A549 (cell line): ENCODE results near the gene PSMB5. TPM values are rescaled to one million over a fixed set of nuclear protein-coding genes. Genes with fewer than 3 reads are reported as not detected.

ENCODE experiments used
- ATAC-seq, 2 experiments: fragments of 200-7000 bp in 1 of 2; fragments of >200 bp in 1 of 2; cut with Nextera tagmentation in 1 of 2; cut with Tn5 transposase in 1 of 2; 3 replicates each; pipeline versions ENCODE4 v1.8.0 to v1.9.1; 2018 to 2020; ENCODE audit warnings: mild to moderate bottlenecking in 1 of 2, moderate library complexity in 1 of 2
- CTCF ChIA-PET: fragments of 300-600 bp; sonication (Branson Sonifier 250); formaldehyde crosslinking; extraction: SDS; loops from one replicate; lab custom pipeline; 2021; ENCODE audit warnings: antibody characterized with exemption, inconsistent platforms; lab: Yijun Ruan, JAX
- POLR2A ChIA-PET: fragments of 350-600 bp; formaldehyde crosslinking; extraction: SDS; loops from one replicate; lab custom pipeline; 2021; ENCODE audit warnings: antibody characterized with exemption, inconsistent platforms; lab: Yijun Ruan, JAX
- DNase-seq, 2 experiments: peaks; one replicate each; pipeline versions ENCODE4 v3.0.0 to v3.0.0-alpha.2; 2011 to 2016; ENCODE audit warnings: low read depth in 1 of 2, low spot score in 1 of 2
- FAIRE-seq: peaks from 2 replicates; lab custom pipeline; 2011; peaks lifted over from hg19 to GRCh38; lab: Jason Lieb, UNC
- H3K27ac ChIP-seq, 2 experiments: fragments of >200 bp; sonication (Bioruptor Twin); formaldehyde crosslinking; 3 replicates each; pipeline ENCODE4 v1.5.1; 2016 to 2017
- H3K4me1 ChIP-seq: fragments of >200 bp; sonication (Bioruptor Twin); formaldehyde crosslinking; 3 replicates; pipeline ENCODE4 v1.6.1; 2016
- H3K4me2 ChIP-seq: fragments of >200 bp; sonication (Bioruptor Twin); formaldehyde crosslinking; 3 replicates; pipeline ENCODE4 v1.6.1; 2016
- H3K4me3 ChIP-seq: fragments of >200 bp; sonication (Bioruptor Twin); formaldehyde crosslinking; 3 replicates; pipeline ENCODE4 v1.5.1; 2016
- H3K9me3 ChIP-seq: fragments of >200 bp; sonication (Bioruptor Twin); formaldehyde crosslinking; 3 replicates; pipeline ENCODE4 v1.6.1; 2016
- CBX8 ChIP-seq: fragments of 200-600 bp; sonication (generic); IDR thresholded peaks from 2 replicates; pipeline ENCODE4 v1.6.1; 2016
- CHD2 ChIP-seq: fragments of 150-350 bp; IDR thresholded peaks from 2 replicates; pipeline ENCODE4 v1.6.1; 2014; ENCODE audit warnings: low read length; ENCODE audit not compliant: partially characterized antibody
- CTCF ChIP-seq: fragments of >200 bp; sonication (Bioruptor Twin); formaldehyde crosslinking; IDR thresholded peaks from 3 replicates; pipeline ENCODE4 v1.5.1; 2016
- FOSB ChIP-seq: fragments of 250-450 bp; sonication (Bioruptor Pico); IDR thresholded peaks from 2 replicates; pipeline ENCODE4 v1.5.0; 2020; ENCODE audit warnings: mild to moderate bottlenecking, moderate library complexity
- FOSL2 ChIP-seq, 2 experiments: fragments of 450-650 bp in 1 of 2; fragments of >200 bp in 1 of 2; sonication (Bioruptor Twin) in 1 of 2; formaldehyde crosslinking; IDR thresholded peaks; 2 replicates each; pipeline versions ENCODE4 v1.5.0 to v1.6.1; 2016 to 2020; ENCODE audit warnings: mild to moderate bottlenecking in 1 of 2, moderate library complexity in 1 of 2
- HMGXB4 ChIP-seq: fragments of 250-450 bp; sonication (Bioruptor Pico); IDR thresholded peaks from 2 replicates; pipeline ENCODE4 v1.5.0; 2021; ENCODE audit warnings: mild to moderate bottlenecking, moderate library complexity, borderline replicate concordance
- KDM1A ChIP-seq: fragments of 200-600 bp; sonication (generic); IDR thresholded peaks from 2 replicates; pipeline ENCODE4 v1.6.1; 2016; ENCODE audit warnings: low read depth, mild to moderate bottlenecking
- MAZ ChIP-seq: fragments of 150-350 bp; IDR thresholded peaks from 2 replicates; pipeline ENCODE4 v1.6.1; 2014; ENCODE audit warnings: antibody characterized with exemption, low read depth, low read length, borderline replicate concordance
- NFE2L2 ChIP-seq: fragments of 150-350 bp; conservative IDR thresholded peaks from 2 replicates; pipeline ENCODE4 v1.6.1; 2014; ENCODE audit warnings: low read length
- PBX3 ChIP-seq: IDR thresholded peaks from 2 replicates; pipeline ENCODE4 v1.6.1; 2012
- PHF8 ChIP-seq: fragments of 200-600 bp; sonication (generic); IDR thresholded peaks from 2 replicates; pipeline ENCODE4 v1.6.1; 2016; ENCODE audit warnings: low read depth, mild to moderate bottlenecking, antibody characterized with exemption, moderate library complexity, borderline replicate concordance
- POLR2A ChIP-seq: IDR thresholded peaks from 2 replicates; pipeline ENCODE4 v1.6.1; 2012; ENCODE audit warnings: mild to moderate bottlenecking, low read length
- RAD21 ChIP-seq, 2 experiments: fragments of >200 bp in 1 of 2; sonication (Bioruptor Twin) in 1 of 2; formaldehyde crosslinking in 1 of 2; IDR thresholded peaks in 1 of 2; conservative IDR thresholded peaks in 1 of 2; 2 replicates in 1 of 2; 3 replicates in 1 of 2; pipeline ENCODE4 v1.6.1; 2012 to 2018; ENCODE audit warnings: inconsistent platforms in 1 of 2
- REST ChIP-seq: fragments of 200-600 bp; sonication (generic); IDR thresholded peaks from 2 replicates; pipeline ENCODE4 v1.6.1; 2016; ENCODE audit warnings: antibody characterized with exemption, mild to moderate bottlenecking, moderate library complexity
- RFX5 ChIP-seq: fragments of 450-650 bp; IDR thresholded peaks from 2 replicates; pipeline ENCODE4 v1.7.1; 2014; ENCODE audit warnings: antibody characterized with exemption, mild to moderate bottlenecking, moderate library complexity
- RNF2 ChIP-seq: fragments of 200-600 bp; sonication (generic); IDR thresholded peaks from 2 replicates; pipeline ENCODE4 v1.6.1; 2016; ENCODE audit warnings: low read depth, mild to moderate bottlenecking, antibody characterized with exemption, moderate library complexity, borderline replicate concordance
- SMC3 ChIP-seq: fragments of >200 bp; sonication (Bioruptor Twin); formaldehyde crosslinking; IDR thresholded peaks from 3 replicates; pipeline ENCODE4 v1.6.1; 2018; ENCODE audit warnings: inconsistent platforms
- SREBF2 ChIP-seq: fragments of 450-650 bp; IDR thresholded peaks from 2 replicates; pipeline ENCODE4 v1.6.1; 2014; ENCODE audit warnings: mild to moderate bottlenecking, moderate library complexity
- ZFP36 ChIP-seq: fragments of 450-650 bp; IDR thresholded peaks from 2 replicates; pipeline ENCODE4 v1.6.1; 2014; ENCODE audit warnings: borderline replicate concordance; ENCODE audit not compliant: partially characterized antibody
- ZNF302 ChIP-seq: fragments of 250-450 bp; sonication (Bioruptor Pico); IDR thresholded peaks from 2 replicates; pipeline ENCODE4 v1.9.0; 2021; ENCODE audit warnings: inconsistent platforms, mild to moderate bottlenecking, moderate library complexity
- WGBS: methylation state at CpG from one replicate; pipeline ENCODE4 v1.1.6; 2017; ENCODE audit errors: missing lambda C conversion rate; 5-methylcytosine and 5-hydroxymethylcytosine counted together
- polyA plus RNA-seq, 4 experiments: library from polyadenylated mRNA; depleted of rRNA in 3 of 4; stranded (reverse); fragments of >200 nt; fragmentation: RNase III in 1 of 4; extraction: RNeasy Plus Mini Kit Qiagen cat#74134 plus additional on column Dnase treatment in 1 of 4; gene quantifications; 2 replicates in 3 of 4; 3 replicates in 1 of 4; pipeline ENCODE4 v1.2.3, GENCODE V29; 2011 to 2017

PSMB5 gene
- polyA plus RNA-seq, 2 of the 4 experiments (the other 2 are of a cell fraction), result 283 to 365 TPM

GRCh38 chr14:22994762-22995275, 39.9 kb downstream of the PSMB5 start:
- DNase-seq, result peak; percentile 40 to 41
- TF ChIP-seq SMC3, result peak; percentile 58; the same call in 2 of the 3 replicates
- TF ChIP-seq CTCF, result peak; percentile 60
- peak; percentile 60 to 75; a peak in 4 of 5 replicates for TF ChIP-seq RAD21 (conservative IDR thresholded peaks at IDR 0.05 in 1 of 2, IDR thresholded peaks at IDR 0.05 in 1 of 2)
- TF ChIP-seq FOSL2 (IDR thresholded peaks at IDR 0.05), result no peak
- TF ChIP-seq FOSL2 (CRISPR knock-in tag; IDR thresholded peaks at IDR 0.05), result no peak
- no peak overlapping the region; the same call in 2 of the 3 replicates for H3K4me2 ChIP-seq
- no peak overlapping the region for H3K4me3 ChIP-seq
- 3% methylated on average over 4 of the region's 4 CpGs for WGBS
- FAIRE-seq, result no peak
- POLR2A ChIA-PET, result interaction anchor here (0.9 to 4.2 kb wide), 5 partner anchors 12 to 65 kb away, joined by 3 to 27 read pairs (median 5); partner anchors contain the start of genes AJUBA, PRMT5 and PSMB5
- H3K27ac ChIP-seq, result peak overlapping the region in 1 of 2 experiments; percentile 56; a peak in 2 of 6 replicates
- CTCF ChIA-PET, result interaction anchor here (0.6 to 34.0 kb wide), 21 partner anchors 10 to 1182 kb away, joined by 3 to 1206 read pairs (median 5); partner anchors contain the start of genes ACIN1, AJUBA, C14orf119 and CDH24
- peak; percentile 91 to 94 for ATAC-seq
- H3K4me1 ChIP-seq, result peaks cover 5% of the 10 kb centered on the region; the same call in 2 of the 3 replicates
- no peaks in the 10 kb centered on the region for H3K9me3 ChIP-seq

GRCh38 chr14:22993517-22993916, 41.2 kb downstream of the PSMB5 start:
- Histone ChIP-seq H3K4me3 (no peak overlapping the region), H3K27ac (no peak overlapping the region), H3K4me1 (peaks cover 5% of the 10 kb centered on the region; the same call in 2 of the 3 replicates), H3K4me2 (no peak overlapping the region), H3K9me3 (no peaks in the 10 kb centered on the region)
- ChIA-PET POLR2A (interaction anchor here (4.2 kb wide), 1 partner anchor 13 kb away, joined by 27 read pairs; no protein-coding TSS in a partner anchor), CTCF (interaction anchor here (0.7 to 34.0 kb wide), 12 partner anchors 7 to 115 kb away, joined by 3 to 1206 read pairs (median 6); partner anchors contain the start of genes ACIN1, AJUBA, CDH24 and HAUS4)
- FAIRE-seq, result no peak
- TF ChIP-seq CBX8, result no peak
- ATAC-seq, result no peak
- DNase-seq, result no peak

GRCh38 chr14:22991852-22992251, 42.8 kb downstream of the PSMB5 start:
- ATAC-seq (no peak), DNase-seq (no peak), FAIRE-seq (no peak)
- peaks cover 5% of the 10 kb centered on the region; the same call in 2 of the 3 replicates for H3K4me1 ChIP-seq
- ChIA-PET POLR2A (interaction anchor here (0.7 kb wide), 1 partner anchor 28 kb away, joined by 6 read pairs; no protein-coding TSS in a partner anchor), CTCF (interaction anchor here (2.1 to 34.0 kb wide), 6 partner anchors 7 to 102 kb away, joined by 5 to 1206 read pairs (median 108); partner anchors contain the start of genes ACIN1, AJUBA, CDH24 and PSMB11)
- no peak overlapping the region for H3K4me2 ChIP-seq
- no peak overlapping the region for H3K27ac ChIP-seq
- 90% methylated on average over 8 of the region's 8 CpGs for WGBS
- H3K9me3 ChIP-seq, result no peaks in the 10 kb centered on the region
- no peak overlapping the region for H3K4me3 ChIP-seq
- TF ChIP-seq KDM1A (no peak), PHF8 (no peak), CHD2 (no peak), POLR2A (no peak), RFX5 (no peak), HMGXB4 (no peak), NFE2L2 (no peak), MAZ (no peak), RNF2 (no peak), ZFP36 (no peak), ZNF302 (CRISPR knock-in tag) (no peak), FOSB (CRISPR knock-in tag) (no peak), PBX3 (no peak), REST (no peak), CTCF (no peak), SREBF2 (no peak)
